Right lobe of liver (tissue), 4 donors: ENCODE data around the gene RBM4.

Experiments
- CTCF ChIP-seq, 4 donors: fragments of 200-600 bp in 3 of 4; fragments of 450-650 bp in 1 of 4; IDR thresholded peaks; one replicate each; pipeline versions ENCODE4 v1.5.1 to v1.8.0; 2016 to 2022; ENCODE audit warnings: antibody characterized with exemption in 4 of 4, mild to moderate bottlenecking in 2 of 4
- POLR2A ChIP-seq: fragments of 450-650 bp; IDR thresholded peaks from one replicate; pipeline ENCODE4 v1.6.1; 2017; ENCODE audit warnings: antibody characterized with exemption, mild to moderate bottlenecking
- donor health status: DM: no; HTN: no; CAD: no.
- donor health status: DM: no; HTN: no; CAD: no.
- donor health status: DM: no; HTN: yes; CAD: no.

- TF ChIP-seq CTCF (IDR thresholded peaks at IDR 0.05) (no peak), POLR2A (no peak)
Measured at GRCh38 chr11:66607126-66607834, 31.2 kb upstream of the RBM4 start.
